BLaER1 (cell line): ENCODE measurements around the gene CLK2.
"Not testable (repeated sequence)": the region's sequence is repeated elsewhere in the genome, so short reads cannot be mapped to it uniquely, and the experiment has no call there.

Source experiments
- H3K27ac ChIP-seq: shearing (Covaris generic); formaldehyde crosslinking; 2 replicates; pipeline ENCODE4 v1.8.1; 2022
- H3K27me3 ChIP-seq: shearing (Covaris generic); formaldehyde crosslinking; 2 replicates; pipeline ENCODE4 v1.8.1; 2022
- H3K36me3 ChIP-seq: shearing (Covaris generic); formaldehyde crosslinking; 2 replicates; pipeline ENCODE4 v1.8.1; 2022
- H3K4me1 ChIP-seq: shearing (Covaris generic); formaldehyde crosslinking; 2 replicates; pipeline ENCODE4 v1.8.1; 2022
- H3K4me2 ChIP-seq: shearing (Covaris generic); formaldehyde crosslinking; 2 replicates; pipeline ENCODE4 v1.8.1; 2022
- H3K4me3 ChIP-seq: shearing (Covaris generic); formaldehyde crosslinking; 2 replicates; pipeline ENCODE4 v1.8.1; 2022
- H3K9ac ChIP-seq: shearing (Covaris generic); formaldehyde crosslinking; 2 replicates; pipeline ENCODE4 v1.8.1; 2022
- H3K9me3 ChIP-seq: shearing (Covaris generic); formaldehyde crosslinking; 2 replicates; pipeline ENCODE4 v1.8.1; 2022
- H4K20me1 ChIP-seq: shearing (Covaris generic); formaldehyde crosslinking; 2 replicates; pipeline ENCODE4 v1.8.1; 2022
- Cebpa-rat ChIP-seq: shearing (Covaris generic); IDR thresholded peaks from 2 replicates; pipeline ENCODE4 v1.8.1; 2022

CLK2 gene

DNA sequence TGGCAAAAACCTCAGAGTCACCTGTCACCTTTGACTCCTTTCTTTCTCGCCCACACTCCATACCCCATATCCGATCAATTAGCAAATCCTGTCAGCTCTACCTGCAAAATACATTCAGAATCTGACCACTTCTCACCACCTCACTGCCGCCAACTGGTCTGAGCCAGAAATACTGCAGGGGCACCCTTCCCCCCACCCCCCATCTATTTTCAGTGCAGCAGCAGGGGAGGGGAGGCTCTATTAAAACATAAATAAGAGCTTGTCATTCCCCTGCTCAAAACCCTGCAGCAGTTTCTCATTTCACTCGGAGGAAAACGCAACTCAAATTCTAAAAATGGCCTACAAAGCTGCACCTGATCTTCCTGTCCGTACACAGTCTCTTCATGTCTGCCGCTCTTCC, 24.1 kb upstream of the CLK2 start:
- Histone ChIP-seq H3K36me3 (no peaks in the 10 kb centered on the region), H3K4me3 (no peak overlapping the region), H3K9me3 (no peaks in the 10 kb centered on the region), H3K4me1 (peaks cover 10% of the 10 kb centered on the region; the same call in 1 of the 2 replicates), H3K9ac (no peak overlapping the region), H3K27me3 (peaks cover 26% of the 10 kb centered on the region), H3K27ac (no peak overlapping the region), H3K4me2 (no peak overlapping the region), H4K20me1 (no peaks in the 10 kb centered on the region)
- no peak for TF ChIP-seq Cebpa-rat

DNA sequence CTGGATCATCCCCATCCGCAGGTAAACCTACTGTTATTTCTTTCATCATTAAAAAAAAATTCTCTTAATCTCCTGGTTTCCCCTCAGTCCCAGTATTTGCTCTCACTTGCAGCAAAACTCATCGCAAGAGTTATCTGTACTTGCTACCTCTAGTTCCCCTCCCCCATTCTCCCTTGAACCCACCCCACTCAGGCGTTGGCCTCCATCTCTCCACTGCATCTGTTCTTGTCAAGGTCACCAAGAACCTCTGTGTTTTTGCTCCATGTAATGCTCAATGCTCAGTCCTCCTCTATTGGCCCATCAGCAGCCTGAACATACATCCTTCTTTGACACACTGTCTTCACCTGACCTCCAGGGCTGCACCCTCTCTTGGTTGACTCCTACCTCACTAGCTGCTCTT, 23.4 kb upstream of the CLK2 start:
- Histone ChIP-seq H3K4me2 (no peak overlapping the region), H3K27me3 (peaks cover 26% of the 10 kb centered on the region), H3K9ac (no peak overlapping the region), H4K20me1 (no peaks in the 10 kb centered on the region), H3K27ac (no peak overlapping the region), H3K9me3 (no peaks in the 10 kb centered on the region), H3K4me1 (0 out of 2 replicates have a peak, but pooled peaks cover 7% of the 10 kb centered on the region), H3K36me3 (no peaks in the 10 kb centered on the region), H3K4me3 (no peak overlapping the region)
- no peak for TF ChIP-seq Cebpa-rat

DNA sequence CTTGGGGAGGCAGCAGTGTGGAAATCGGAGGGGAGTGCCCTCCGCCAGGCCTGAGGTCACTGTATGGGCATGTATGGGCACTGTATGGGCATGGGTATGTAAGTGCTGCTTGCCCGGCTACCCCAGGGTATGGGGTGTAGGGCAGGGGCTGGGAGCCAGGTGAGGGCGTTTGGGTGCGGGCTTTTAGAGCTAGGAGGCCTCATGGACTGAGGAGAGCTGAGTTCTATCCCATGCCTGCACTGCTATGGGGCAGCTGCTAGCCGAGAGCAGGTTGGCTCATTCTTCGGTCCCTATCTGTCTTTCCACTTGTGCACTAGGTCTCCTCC, 22.6 kb upstream of the CLK2 start:
- no peak overlapping the region for H3K9ac ChIP-seq
- H3K4me2 ChIP-seq, result no peak overlapping the region
- no peaks in the 10 kb centered on the region for H3K36me3 ChIP-seq
- TF ChIP-seq Cebpa-rat, result no peak
- no peaks in the 10 kb centered on the region for H4K20me1 ChIP-seq
- H3K4me1 ChIP-seq, result 0 out of 2 replicates have a peak, but pooled peaks cover 7% of the 10 kb centered on the region
- H3K27ac ChIP-seq, result no peak overlapping the region
- no peak overlapping the region for H3K4me3 ChIP-seq
- no peaks in the 10 kb centered on the region for H3K9me3 ChIP-seq
- H3K27me3 ChIP-seq, result peaks cover 26% of the 10 kb centered on the region

DNA sequence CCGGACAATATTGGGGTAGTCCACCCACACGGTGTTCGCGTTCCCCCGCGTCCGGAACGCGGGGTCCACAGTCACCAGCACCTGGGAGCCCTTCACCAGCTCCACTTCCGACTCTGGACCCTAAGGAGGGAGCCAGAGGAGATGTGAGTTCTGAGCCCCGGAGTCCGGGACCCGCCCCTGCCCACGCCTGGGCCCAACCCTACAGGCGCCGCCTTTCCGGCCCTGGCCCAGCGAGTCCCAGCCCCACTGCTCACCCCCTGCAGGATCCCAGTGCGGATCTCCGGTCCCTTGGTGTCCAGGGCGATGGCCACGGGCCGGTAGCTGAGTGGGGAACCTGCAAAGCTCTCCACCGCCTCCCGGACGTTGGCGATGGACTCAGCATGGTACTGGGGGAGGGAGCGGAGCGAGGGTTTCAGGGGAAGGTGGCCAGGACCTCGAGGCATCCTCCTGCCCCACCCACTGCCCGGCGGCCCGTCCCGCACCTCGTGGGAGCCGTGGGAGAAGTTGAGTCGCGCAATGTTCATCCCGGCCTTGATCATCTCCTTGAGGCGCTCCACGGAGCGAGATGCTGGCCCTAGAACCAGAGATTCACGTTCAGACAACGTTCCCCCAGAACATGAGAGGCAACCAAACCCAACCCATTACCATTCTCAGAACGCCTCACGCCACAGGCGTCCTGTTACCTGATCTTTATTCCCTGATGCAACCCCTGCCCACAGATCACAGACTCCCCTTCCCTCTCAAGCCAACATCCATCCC, 22.1 kb upstream of the CLK2 start:
- Histone ChIP-seq H3K4me2 (no peak overlapping the region), H3K4me3 (no peak overlapping the region), H3K9ac (no peak overlapping the region), H3K9me3 (no peaks in the 10 kb centered on the region), H3K27ac (no peak overlapping the region), H3K27me3 (peaks cover 26% of the 10 kb centered on the region), H3K4me1 (0 out of 2 replicates have a peak, but pooled peaks cover 7% of the 10 kb centered on the region), H3K36me3 (no peaks in the 10 kb centered on the region), H4K20me1 (no peaks in the 10 kb centered on the region)
- no peak for TF ChIP-seq Cebpa-rat

DNA sequence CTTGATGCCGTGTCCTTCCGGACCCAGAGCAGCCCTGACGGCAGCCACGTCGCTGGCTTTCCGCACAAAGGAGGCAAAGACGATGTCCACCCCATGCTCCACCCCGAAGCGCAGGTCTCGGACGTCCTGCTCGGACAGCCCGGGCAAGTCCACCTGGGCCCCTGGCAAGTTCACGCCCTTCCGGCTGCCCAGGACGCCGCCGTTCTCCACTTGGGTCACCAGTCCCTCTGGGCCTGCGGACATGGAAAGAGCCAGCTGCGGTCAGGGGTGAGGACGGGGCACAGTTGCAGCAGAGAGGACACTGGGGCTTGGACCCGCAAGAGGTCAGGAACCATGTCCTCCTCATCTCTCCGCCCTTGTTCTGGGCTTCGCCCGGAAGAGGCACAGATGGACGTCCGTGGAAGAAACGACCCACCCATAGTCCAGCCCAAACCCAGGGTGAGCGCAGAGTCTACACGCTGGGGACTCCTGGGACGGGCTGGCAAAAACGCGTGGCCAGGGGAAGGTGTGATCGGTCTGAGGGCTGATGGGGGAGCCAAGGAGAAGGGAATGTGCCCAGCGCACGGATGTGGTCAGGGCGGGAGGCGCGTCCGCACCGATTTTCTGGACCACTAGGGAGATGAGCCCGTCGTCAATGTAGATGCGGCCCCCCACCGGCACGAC, 21.3 kb upstream of the CLK2 start:
- no peaks in the 10 kb centered on the region for H3K36me3 ChIP-seq
- H4K20me1 ChIP-seq, result no peaks in the 10 kb centered on the region
- peaks cover 26% of the 10 kb centered on the region for H3K27me3 ChIP-seq
- TF ChIP-seq Cebpa-rat, result no peak
- H3K4me3 ChIP-seq, result no peak overlapping the region
- H3K9ac ChIP-seq, result no peak overlapping the region
- no peaks in the 10 kb centered on the region for H3K9me3 ChIP-seq
- H3K4me1 ChIP-seq, result 0 out of 2 replicates have a peak, but pooled peaks cover 7% of the 10 kb centered on the region
- H3K4me2 ChIP-seq, result no peak overlapping the region
- no peak overlapping the region for H3K27ac ChIP-seq

DNA sequence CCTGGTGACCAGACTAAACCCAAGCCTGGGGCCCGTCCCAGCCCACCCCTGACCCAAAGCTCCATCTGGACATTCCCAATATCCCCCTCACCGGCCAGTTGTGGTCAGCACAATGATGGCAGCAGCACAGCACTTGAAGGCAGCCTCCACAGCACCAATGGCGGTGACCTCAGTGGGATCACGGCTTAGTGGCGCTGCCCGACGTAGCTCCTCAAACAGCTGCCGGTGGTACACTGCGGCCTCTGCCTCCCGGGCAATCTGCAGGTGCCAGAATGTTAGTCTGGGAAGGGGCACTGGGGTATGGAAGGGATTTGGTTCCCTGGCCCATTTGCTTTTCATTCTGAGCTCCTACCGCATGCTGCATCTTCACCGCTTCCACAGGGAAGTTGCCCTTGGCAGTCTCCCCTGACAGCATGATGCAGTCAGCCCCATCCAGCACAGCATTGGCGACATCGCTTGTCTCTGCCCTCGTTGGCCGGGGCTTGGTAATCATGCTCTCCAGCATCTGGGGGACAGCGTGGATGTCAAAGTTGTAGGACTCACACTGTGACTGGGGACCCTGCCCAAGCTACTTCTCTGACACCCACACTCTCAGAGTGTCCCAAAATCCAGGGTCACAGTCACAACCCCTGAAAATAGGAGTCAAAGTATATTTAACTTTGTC, 19.9 kb upstream of the CLK2 start:
- Histone ChIP-seq H4K20me1 (no peaks in the 10 kb centered on the region), H3K27ac (no peak overlapping the region), H3K9me3 (no peaks in the 10 kb centered on the region), H3K4me3 (no peak overlapping the region), H3K36me3 (no peaks in the 10 kb centered on the region), H3K4me2 (no peak overlapping the region), H3K27me3 (peaks cover 26% of the 10 kb centered on the region), H3K9ac (no peak overlapping the region), H3K4me1 (0 out of 2 replicates have a peak, but pooled peaks cover 7% of the 10 kb centered on the region)
- no peak for TF ChIP-seq Cebpa-rat

DNA sequence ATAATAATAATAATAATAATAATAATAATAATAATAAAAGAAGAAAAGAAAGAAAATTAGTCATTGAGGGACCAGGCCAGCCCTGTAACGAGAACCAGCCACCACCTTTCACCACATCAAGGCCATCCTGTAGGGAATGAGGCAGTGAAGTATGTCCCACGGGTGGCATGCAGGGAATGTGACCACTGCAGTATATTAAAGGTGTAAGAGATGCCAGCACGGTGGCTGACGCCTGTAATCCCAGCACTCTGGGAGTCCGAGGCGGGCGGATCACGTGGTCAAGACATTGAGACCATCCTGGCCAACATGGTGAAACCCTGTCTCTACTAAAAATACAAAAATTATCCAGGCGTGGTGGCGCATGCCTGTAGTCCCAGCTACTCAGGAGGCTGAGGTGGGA, 17.7 kb upstream of the CLK2 start:
- not testable (repeated sequence) for H3K9me3 ChIP-seq, H3K9ac ChIP-seq, H3K4me3 ChIP-seq, H3K4me1 ChIP-seq, H3K36me3 ChIP-seq, H4K20me1 ChIP-seq, H3K27ac ChIP-seq, H3K4me2 ChIP-seq
- peaks cover 24% of the 10 kb centered on the region for H3K27me3 ChIP-seq

DNA sequence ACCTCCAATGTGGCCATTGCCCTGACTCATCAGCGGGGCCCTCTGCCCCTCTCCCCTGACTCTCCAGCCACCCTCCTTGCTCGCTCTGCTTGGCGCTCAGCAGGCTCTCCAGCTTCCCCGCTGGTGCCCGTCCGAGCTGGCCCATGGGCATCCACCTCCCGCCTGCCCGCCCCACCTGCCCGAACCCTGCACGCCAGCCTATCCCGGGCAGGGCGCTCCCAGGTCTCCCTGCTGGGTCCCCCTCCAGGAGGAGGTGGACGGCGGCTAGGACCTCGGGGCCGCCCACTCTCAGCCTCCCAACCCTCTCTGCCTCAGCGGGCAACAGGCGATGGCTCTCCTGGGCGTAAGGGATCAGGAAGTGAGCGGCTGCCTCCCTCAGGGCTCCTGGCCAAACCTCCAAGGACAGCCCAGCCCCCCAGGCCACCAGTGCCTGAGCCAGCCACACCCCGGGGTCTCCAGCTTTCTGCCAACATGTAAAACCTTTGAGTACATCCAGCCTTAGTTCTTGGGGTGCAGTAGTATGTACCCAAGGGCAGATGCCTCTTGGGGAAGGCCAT, 14.8 kb upstream of the CLK2 start:
- H4K20me1 ChIP-seq, result no peaks in the 10 kb centered on the region
- no peak overlapping the region for H3K4me3 ChIP-seq
- H3K36me3 ChIP-seq, result peaks cover 4% of the 10 kb centered on the region; the same call in 1 of the 2 replicates
- H3K27ac ChIP-seq, result no peak overlapping the region
- no peaks in the 10 kb centered on the region for H3K9me3 ChIP-seq
- H3K27me3 ChIP-seq, result no peaks in the 10 kb centered on the region
- no peak overlapping the region for H3K4me2 ChIP-seq
- H3K4me1 ChIP-seq, result no peaks in the 10 kb centered on the region
- TF ChIP-seq Cebpa-rat, result no peak
- H3K9ac ChIP-seq, result no peak overlapping the region

DNA sequence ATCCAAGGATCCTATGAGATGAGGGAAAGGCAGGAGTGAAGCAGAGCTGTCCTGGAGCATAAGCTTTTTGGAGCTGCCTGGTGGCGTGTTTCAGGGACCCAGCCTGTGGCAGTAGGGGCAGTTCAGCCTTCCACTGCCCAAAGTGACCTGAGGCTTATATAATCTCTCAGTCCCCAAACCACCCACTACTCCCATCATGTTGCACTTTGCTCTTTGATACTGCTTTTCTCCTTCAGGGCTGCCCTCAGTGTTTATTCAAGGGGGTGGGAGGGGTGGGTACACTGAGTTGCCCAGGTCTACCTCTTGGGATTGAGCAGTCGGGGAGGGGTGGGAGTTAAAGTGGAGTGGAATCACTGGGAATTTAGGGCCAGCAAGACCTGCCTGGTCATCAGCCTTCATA, 13.2 kb upstream of the CLK2 start:
- Histone ChIP-seq H3K4me1 (no peaks in the 10 kb centered on the region), H3K4me3 (no peak overlapping the region), H3K27ac (no peak overlapping the region), H3K27me3 (no peaks in the 10 kb centered on the region), H3K9ac (no peak overlapping the region), H3K36me3 (peaks cover 4% of the 10 kb centered on the region; the same call in 1 of the 2 replicates), H4K20me1 (no peaks in the 10 kb centered on the region), H3K9me3 (no peaks in the 10 kb centered on the region), H3K4me2 (no peak overlapping the region)
- no peak for TF ChIP-seq Cebpa-rat

DNA sequence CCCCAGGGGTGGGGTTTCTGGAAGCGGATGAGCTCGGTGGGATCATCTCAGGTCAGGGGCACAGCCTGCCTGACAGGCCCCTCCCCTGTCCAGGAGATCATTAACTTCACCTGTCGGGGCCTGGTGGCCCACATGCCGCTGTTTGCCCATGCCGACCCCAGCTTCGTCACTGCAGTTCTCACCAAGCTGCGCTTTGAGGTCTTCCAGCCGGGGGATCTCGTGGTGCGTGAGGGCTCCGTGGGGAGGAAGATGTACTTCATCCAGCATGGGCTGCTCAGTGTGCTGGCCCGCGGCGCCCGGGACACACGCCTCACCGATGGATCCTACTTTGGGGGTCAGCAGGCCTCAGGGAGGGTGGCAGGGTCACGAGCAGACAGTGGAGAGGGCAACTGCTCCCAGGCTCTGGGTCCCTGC, 12.3 kb upstream of the CLK2 start:
- Histone ChIP-seq H3K27ac (no peak overlapping the region), H3K9ac (no peak overlapping the region), H3K4me3 (no peak overlapping the region), H3K27me3 (no peaks in the 10 kb centered on the region), H3K36me3 (peaks cover 4% of the 10 kb centered on the region; the same call in 1 of the 2 replicates), H3K4me2 (no peak overlapping the region), H4K20me1 (no peaks in the 10 kb centered on the region), H3K9me3 (no peaks in the 10 kb centered on the region), H3K4me1 (no peaks in the 10 kb centered on the region)
- no peak for TF ChIP-seq Cebpa-rat
